Measurements from ENCODE around the gene CYP4F11.
A peak's percentile ranks its signal among the peaks of the same experiment; 100 is the strongest.

CYP4F11 gene

GRCh38 chr19:15869873-15870272, 64.5 kb downstream of the CYP4F11 start:
- Mint-ChIP-seq H3K36me3 (no peaks in the 10 kb centered on the region), H3K9me3 (no peaks in the 10 kb centered on the region), H3K4me3 (no peak overlapping the region), H3K27ac (no peak overlapping the region), H3K4me1 (peaks cover 13% of the 10 kb centered on the region)
- ATAC-seq (no peak), DNase-seq (ENCODE audit: low spot score in 2 of 2) (no peak)

GRCh38 chr19:15869109-15869555, 65.2 kb downstream of the CYP4F11 start:
- Mint-ChIP-seq H3K9me3 (no peaks in the 10 kb centered on the region), H3K4me1 (peaks cover 13% of the 10 kb centered on the region), H3K27ac (no peak overlapping the region), H3K4me3 (no peak overlapping the region), H3K36me3 (no peaks in the 10 kb centered on the region)
- DNase-seq (ENCODE audit: low spot score in 2 of 2) (peak in 1 of 2 donors; percentile 54), ATAC-seq (peak; percentile 54)

DNA sequence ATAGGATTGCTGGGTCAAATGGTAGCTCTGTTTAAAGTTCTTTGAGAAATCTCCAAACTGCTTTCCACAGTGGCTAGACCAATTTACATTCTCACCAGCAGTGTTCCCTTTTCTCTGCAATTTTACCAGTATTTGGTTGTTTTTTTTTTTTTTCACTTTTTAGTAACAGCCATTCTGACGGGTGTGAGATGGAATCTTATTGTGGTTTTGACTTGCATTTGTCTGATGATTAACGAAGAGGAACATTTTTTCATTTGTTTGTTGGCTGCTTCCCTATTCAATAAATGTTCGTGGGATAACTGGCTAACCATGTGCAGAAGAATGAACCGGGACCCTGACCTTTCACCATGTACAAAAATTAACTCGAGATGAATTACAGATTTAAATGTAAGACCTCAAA, 67.7 kb downstream of the CYP4F11 start:
- H3K9me3 Mint-ChIP-seq = no peaks in the 10 kb centered on the region
- H3K36me3 Mint-ChIP-seq = no peaks in the 10 kb centered on the region
- ATAC-seq (no peak), DNase-seq (ENCODE audit: low spot score in 2 of 2) (no peak)
- no peak overlapping the region for H3K27ac Mint-ChIP-seq
- no peak overlapping the region for H3K4me3 Mint-ChIP-seq
- H3K4me1 Mint-ChIP-seq = peaks cover 12% of the 10 kb centered on the region

DNA sequence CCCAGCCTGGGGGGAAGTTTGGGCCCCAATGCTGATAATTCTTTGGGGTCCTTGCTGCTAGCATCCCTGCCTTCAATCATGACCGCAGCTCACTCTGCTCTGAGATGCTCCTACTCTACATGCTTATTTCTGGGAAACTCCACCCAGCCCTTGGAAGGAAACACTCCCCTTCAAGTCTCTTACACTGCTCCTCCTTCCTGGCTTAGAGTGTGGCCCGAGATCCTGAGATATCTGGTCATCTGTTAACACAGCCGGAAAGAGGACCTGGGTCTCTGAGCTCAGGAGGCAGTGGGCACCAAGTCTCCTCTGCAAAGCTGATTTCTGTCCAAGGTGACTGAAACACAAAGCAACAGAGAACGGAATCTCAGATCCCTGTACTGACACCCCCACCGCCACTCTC, 69.5 kb downstream of the CYP4F11 start:
- ATAC-seq (no peak), DNase-seq (ENCODE audit: low spot score in 2 of 2) (no peak)
- no peak overlapping the region for H3K4me3 Mint-ChIP-seq
- H3K4me1 Mint-ChIP-seq = peaks cover 12% of the 10 kb centered on the region
- H3K9me3 Mint-ChIP-seq = no peaks in the 10 kb centered on the region
- no peaks in the 10 kb centered on the region for H3K36me3 Mint-ChIP-seq
- no peak overlapping the region for H3K27ac Mint-ChIP-seq

DNA sequence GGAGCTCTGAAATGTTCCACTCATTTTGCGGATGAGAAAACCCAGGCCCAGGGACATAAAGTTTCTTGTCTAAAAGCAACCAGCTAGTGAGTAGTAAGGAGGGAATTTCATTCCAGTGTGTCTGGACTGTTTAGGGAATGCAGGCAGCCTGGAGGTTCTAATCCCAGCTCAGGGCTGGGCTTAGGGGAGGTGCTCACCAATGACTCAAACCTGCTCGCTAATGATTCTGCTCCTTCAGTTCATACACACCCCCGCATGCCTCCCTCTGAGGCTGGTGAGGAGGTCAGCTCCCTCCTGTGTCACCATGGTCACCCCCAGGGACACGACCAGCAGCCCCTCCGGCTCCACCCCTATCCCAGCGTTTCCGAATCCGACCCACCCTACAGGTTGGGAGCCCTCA, 71.1 kb downstream of the CYP4F11 start:
- Mint-ChIP-seq H3K9me3 (no peaks in the 10 kb centered on the region), H3K27ac (no peak overlapping the region), H3K4me1 (peaks cover 6% of the 10 kb centered on the region), H3K36me3 (no peaks in the 10 kb centered on the region), H3K4me3 (no peak overlapping the region)
- ATAC-seq (no peak), DNase-seq (ENCODE audit: low spot score in 2 of 2) (no peak)

GRCh38 chr19:15862444-15862843, 71.9 kb downstream of the CYP4F11 start:
- Mint-ChIP-seq H3K4me3 (no peak overlapping the region), H3K4me1 (peaks cover 6% of the 10 kb centered on the region), H3K9me3 (no peaks in the 10 kb centered on the region), H3K36me3 (no peaks in the 10 kb centered on the region), H3K27ac (no peak overlapping the region)
- ATAC-seq (no peak), DNase-seq (ENCODE audit: low spot score in 2 of 2) (no peak)
